Natural killer cell (primary cell): ENCODE results near the gene PCLO. TPM values are rescaled to one million over a fixed set of nuclear protein-coding genes. Genes with fewer than 3 reads are reported as not detected.

Experiments used
- ATAC-seq, 3 donors: fragments of 150-1000 bp in 2 of 3; fragments of 200-7000 bp in 1 of 3; cut with Tn5 transposase; 1 replicate in 1 of 3; 2 replicates in 2 of 3; pipeline ENCODE4 v1.10.0; 2021; ENCODE audit warnings: mild to moderate bottlenecking in 2 of 3, moderate library complexity in 2 of 3
- DNase-seq, 2 donors: peaks; one replicate each; pipeline versions ENCODE4 v3.0.0 to v3.0.0-alpha.2; 2013 to 2021; ENCODE audit warnings: mixed read lengths in 1 of 2
- H3K27ac ChIP-seq: one replicate; pipeline ENCODE4 v1.5.1; 2013; ENCODE audit warnings: mild to moderate bottlenecking, low read length
- H3K27me3 ChIP-seq: one replicate; pipeline ENCODE4 v1.6.1; 2013; ENCODE audit warnings: low read length; ENCODE audit not compliant: control insufficient read depth, insufficient read depth
- H3K36me3 ChIP-seq: one replicate; pipeline ENCODE4 v1.6.1; 2013; ENCODE audit warnings: low read length; ENCODE audit not compliant: control insufficient read depth, insufficient read depth
- H3K4me1 ChIP-seq: one replicate; pipeline ENCODE4 v1.6.1; 2013; ENCODE audit warnings: low read length; ENCODE audit not compliant: control insufficient read depth, insufficient read depth
- H3K4me3 ChIP-seq: one replicate; pipeline ENCODE4 v1.5.1; 2013; ENCODE audit warnings: low read length
- H3K9me3 ChIP-seq: one replicate; pipeline ENCODE4 v1.6.1; 2013; ENCODE audit warnings: low read length; ENCODE audit not compliant: control insufficient read depth, insufficient read depth
- H3K27ac Mint-ChIP-seq, 2 donors: one replicate each; pipeline ENCODE4 v1.8.0; 2022; ENCODE audit warnings: mild to moderate bottlenecking in 2 of 2, mixed read lengths in 2 of 2, moderate library complexity in 1 of 2
- H3K27me3 Mint-ChIP-seq, 2 donors: one replicate each; pipeline ENCODE4 v1.8.0; 2022; ENCODE audit warnings: low read depth in 2 of 2, mixed read lengths in 2 of 2
- H3K36me3 Mint-ChIP-seq: one replicate; pipeline ENCODE4 v1.8.0; 2022; ENCODE audit warnings: mixed read lengths
- H3K4me1 Mint-ChIP-seq, 2 donors: one replicate each; pipeline ENCODE4 v1.8.0; 2022; ENCODE audit warnings: mixed read lengths in 2 of 2
- H3K4me3 Mint-ChIP-seq: one replicate; pipeline ENCODE4 v1.8.0; 2022; ENCODE audit warnings: mild to moderate bottlenecking, moderate library complexity, mixed read lengths
- H3K9me3 Mint-ChIP-seq, 2 donors: one replicate each; pipeline ENCODE4 v1.8.0; 2022; ENCODE audit warnings: mixed read lengths in 2 of 2
- CTCF ChIP-seq: fragments of 200-600 bp; IDR thresholded peaks from one replicate; pipeline ENCODE4 v1.8.0; 2022; ENCODE audit warnings: antibody characterized with exemption
- WGBS: methylation state at CpG from one replicate; pipeline ENCODE4 v1.1.7; 2013; ENCODE audit warnings: missing lambda C conversion rate; ENCODE audit not compliant: insufficient coverage; 5-methylcytosine and 5-hydroxymethylcytosine counted together
- intact Hi-C: fragments of 100-400 bp; cut with micrococcal nuclease; formaldehyde crosslinking; loops from one replicate; pipeline ENCODE4 v1.14.2; 2022
- total RNA-seq, 4 donors: library from RNA; stranded (reverse); fragments of 120-200 nt in 1 of 4; gene quantifications; one replicate each; pipeline versions ENCODE4 v1.2.3 to v1.2.4, GENCODE V29; 2013 to 2022

PCLO gene
- total RNA-seq, 3 donors from 2014 or later (not counting 1 experiment from before 2014, with no cell fraction given): not detected

- H3K36me3 Mint-ChIP-seq: no peaks in the 10 kb centered on the region
- H3K27ac Mint-ChIP-seq: no peak overlapping the region
- no peaks in the 10 kb centered on the region for H3K27me3 Mint-ChIP-seq
- no peak overlapping the region for H3K4me3 Mint-ChIP-seq
- TF ChIP-seq CTCF: no peak
- H3K27ac ChIP-seq: no peak overlapping the region
- no peaks in the 10 kb centered on the region for H3K4me1 ChIP-seq
- no peak for DNase-seq
- intact Hi-C loops: no loop called here
- H3K9me3 ChIP-seq: peaks cover 3% of the 10 kb centered on the region
- no peak for ATAC-seq
- H3K4me1 Mint-ChIP-seq: no peaks in the 10 kb centered on the region
- H3K4me3 ChIP-seq: no peak overlapping the region
- H3K36me3 ChIP-seq: no peaks in the 10 kb centered on the region
- peaks cover 13 to 23% of the 10 kb centered on the region in 2 donors for H3K9me3 Mint-ChIP-seq
- WGBS: 87% methylated on average over 3 of the region's 3 CpGs
- H3K27me3 ChIP-seq: no peaks in the 10 kb centered on the region
These were observed 122.2 kb downstream of the PCLO start for GRCh38 chr7:83040484-83040883.

- H3K4me3 Mint-ChIP-seq: no peak overlapping the region
- intact Hi-C loops: no loop called here
- ATAC-seq: no peak
- no peaks in the 10 kb centered on the region for H3K4me1 Mint-ChIP-seq
- Histone ChIP-seq H3K27ac (no peak overlapping the region), H3K27me3 (no peaks in the 10 kb centered on the region), H3K9me3 (peaks cover under 1% of the 10 kb centered on the region), H3K4me1 (no peaks in the 10 kb centered on the region), H3K36me3 (no peaks in the 10 kb centered on the region), H3K4me3 (no peak overlapping the region)
- no peak for DNase-seq
- TF ChIP-seq CTCF: no peak
- H3K27me3 Mint-ChIP-seq: no peaks in the 10 kb centered on the region
- no peak overlapping the region for H3K27ac Mint-ChIP-seq
- H3K9me3 Mint-ChIP-seq: peaks cover 13 to 20% of the 10 kb centered on the region in 2 donors
- no CpG with 5 or more reads among the region's 1 CpG for WGBS
- no peaks in the 10 kb centered on the region for H3K36me3 Mint-ChIP-seq
These were observed 123.9 kb downstream of the PCLO start for GRCh38 chr7:83038787-83039186.

DNA sequence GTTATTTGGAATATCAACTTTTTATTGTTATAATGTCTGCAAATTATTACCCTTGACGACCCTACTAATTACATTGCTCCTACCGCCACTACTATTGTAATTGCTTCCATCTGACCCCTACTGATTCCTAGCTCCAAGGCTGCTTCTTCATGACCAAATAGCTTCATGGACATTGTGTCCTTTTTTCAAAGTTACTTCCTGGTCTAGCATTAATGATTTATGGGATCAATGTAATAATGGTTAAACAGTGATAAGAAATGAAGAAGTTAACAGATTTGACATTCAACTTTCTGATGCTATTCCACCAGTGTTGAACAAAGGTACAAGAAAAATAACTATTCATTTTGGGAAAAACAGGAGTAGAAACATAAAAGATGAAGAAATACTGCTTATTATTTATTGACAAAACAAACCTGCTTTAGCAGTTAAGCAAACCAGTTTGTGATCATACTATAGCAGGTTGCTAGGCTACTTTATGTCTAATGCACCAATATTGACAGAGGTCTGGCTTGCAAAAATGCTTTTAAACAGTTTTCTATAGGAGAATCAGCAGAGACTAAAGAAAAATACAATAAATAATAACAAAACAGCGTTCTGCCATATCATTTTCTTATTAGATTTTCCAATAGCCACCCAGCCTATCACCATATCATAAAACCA is 125.8 kb downstream of the PCLO start:
- H3K36me3 Mint-ChIP-seq: no peaks in the 10 kb centered on the region
- no peak overlapping the region for H3K27ac ChIP-seq
- 90% methylated on average over 2 of the region's 3 CpGs for WGBS
- no peaks in the 10 kb centered on the region for H3K4me1 Mint-ChIP-seq
- no peaks in the 10 kb centered on the region for H3K27me3 ChIP-seq
- H3K4me3 Mint-ChIP-seq: no peak overlapping the region
- H3K9me3 Mint-ChIP-seq: peaks cover 24 to 31% of the 10 kb centered on the region in 2 donors
- no peaks in the 10 kb centered on the region for H3K36me3 ChIP-seq
- H3K27ac Mint-ChIP-seq: no peak overlapping the region
- TF ChIP-seq CTCF: no peak
- no peaks in the 10 kb centered on the region for H3K27me3 Mint-ChIP-seq
- no peaks in the 10 kb centered on the region for H3K4me1 ChIP-seq
- H3K9me3 ChIP-seq: no peaks in the 10 kb centered on the region
- no peak for DNase-seq
- intact Hi-C loops: no loop called here
- H3K4me3 ChIP-seq: no peak overlapping the region
- no peak for ATAC-seq

DNA sequence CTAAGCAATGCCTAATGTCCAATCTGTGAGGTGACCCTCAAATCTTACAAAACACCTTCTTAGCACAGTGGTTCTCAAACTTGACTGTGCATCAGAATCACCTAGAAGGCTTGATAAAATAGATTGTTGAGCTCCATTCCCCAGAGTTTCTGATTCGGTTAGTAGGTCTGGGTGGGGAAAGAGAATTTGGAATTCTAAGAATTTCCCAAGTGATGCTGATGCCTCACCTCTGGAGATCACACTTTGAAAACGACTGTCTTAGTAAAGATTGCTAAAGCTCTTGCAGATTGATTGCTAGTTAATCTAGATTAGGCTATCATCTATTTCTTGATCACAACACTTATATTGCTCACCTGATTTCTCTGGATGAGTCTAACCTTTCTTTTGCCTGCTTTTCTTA is 126.6 kb downstream of the PCLO start:
- DNase-seq: no peak
- Histone ChIP-seq H3K27ac (no peak overlapping the region), H3K4me3 (no peak overlapping the region), H3K4me1 (no peaks in the 10 kb centered on the region), H3K27me3 (no peaks in the 10 kb centered on the region), H3K36me3 (no peaks in the 10 kb centered on the region), H3K9me3 (no peaks in the 10 kb centered on the region)
- Mint-ChIP-seq H3K9me3 (peaks cover 27 to 35% of the 10 kb centered on the region in 2 donors), H3K4me1 (no peaks in the 10 kb centered on the region), H3K36me3 (no peaks in the 10 kb centered on the region), H3K4me3 (no peak overlapping the region), H3K27ac (no peak overlapping the region), H3K27me3 (no peaks in the 10 kb centered on the region)
- ATAC-seq: no peak
- intact Hi-C loops: no loop called here
- WGBS: 72% methylated on average over 1 of the region's 2 CpGs
- no peak for TF ChIP-seq CTCF
